COLO829 (cell line): ENCODE measurements around the gene CHI3L2.
"Not testable (repeated sequence)": the region's sequence is repeated elsewhere in the genome, so short reads cannot be mapped to it uniquely, and the experiment has no call there.

Source experiments
- DNase-seq: peaks from one replicate; pipeline ENCODE4 v3.0.0; 2012; ENCODE audit warnings: low spot score

CHI3L2 gene

GRCh38 chr1:111202366-111202706 is 25.2 kb upstream of the CHI3L2 start:
- DNase-seq, result no peak

DNA sequence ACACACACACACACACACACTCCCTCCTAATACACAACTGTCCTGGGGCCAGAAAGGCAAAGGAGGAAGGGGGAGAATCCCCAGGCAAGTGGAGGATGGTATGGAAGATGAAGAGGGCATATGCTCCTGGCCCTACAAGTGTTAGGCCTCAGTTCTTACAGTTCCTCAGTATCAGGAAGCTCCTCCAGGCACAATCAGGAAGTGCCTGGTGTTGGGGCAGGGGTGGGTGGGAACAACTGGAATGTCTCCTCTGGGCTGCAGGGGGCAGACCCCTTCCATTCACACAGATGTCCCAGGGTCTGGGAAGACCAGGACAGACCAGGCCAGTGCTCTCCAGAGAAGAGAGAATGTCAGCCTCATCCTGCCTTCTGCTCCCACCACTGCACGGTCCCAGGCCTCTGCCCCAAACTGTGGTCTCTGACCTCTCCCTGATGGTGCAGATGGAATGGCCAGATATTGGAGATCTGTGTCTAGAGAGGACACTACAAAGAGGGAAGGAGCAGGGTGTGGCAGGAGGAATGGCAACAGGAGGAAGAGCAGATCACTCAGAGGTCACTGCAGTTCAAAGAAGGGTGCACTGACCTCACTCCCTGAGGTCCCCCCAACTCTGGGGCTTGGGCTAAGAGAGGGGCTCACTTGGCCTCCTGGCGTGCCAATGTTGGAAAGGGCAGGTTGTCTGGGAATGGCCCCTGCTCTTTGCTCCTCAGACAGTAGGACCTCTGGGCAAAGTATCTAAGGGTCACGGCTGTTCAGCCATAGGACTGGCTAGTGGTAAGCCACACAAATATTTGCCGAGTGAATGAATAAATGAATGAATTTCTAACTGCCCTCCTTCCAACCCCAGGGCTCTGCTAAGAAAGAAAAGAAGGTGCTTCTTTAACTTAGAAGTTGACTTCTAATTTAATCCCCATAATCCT is 24.5 kb upstream of the CHI3L2 start:
- DNase-seq, result no peak

DNA sequence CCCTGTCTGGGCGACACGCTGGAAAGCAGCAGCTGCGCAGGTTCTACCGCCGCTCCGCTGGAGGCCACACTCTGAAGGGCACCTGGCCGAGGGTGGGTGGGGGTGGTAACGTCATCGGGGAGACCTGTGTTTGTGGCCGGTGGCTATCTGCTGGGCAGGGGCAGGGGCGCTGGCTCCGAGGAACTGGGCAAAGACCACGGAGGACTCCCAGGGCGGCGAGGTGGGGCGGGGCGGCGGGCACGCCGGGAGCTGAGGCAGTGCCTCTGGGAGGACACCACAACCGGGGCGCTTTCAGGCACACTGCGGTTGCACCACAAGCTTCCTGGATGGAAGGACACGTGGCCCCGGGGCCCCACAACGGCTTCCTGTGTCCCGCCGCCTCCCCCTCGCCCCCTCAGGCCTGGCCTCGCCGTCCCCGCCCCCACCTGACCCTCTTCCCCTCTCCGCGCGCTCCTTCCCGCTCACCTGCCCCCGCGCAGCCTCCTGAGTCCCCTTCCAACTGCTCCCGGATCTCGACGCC is 23.8 kb upstream of the CHI3L2 start:
- no peak for DNase-seq

DNA sequence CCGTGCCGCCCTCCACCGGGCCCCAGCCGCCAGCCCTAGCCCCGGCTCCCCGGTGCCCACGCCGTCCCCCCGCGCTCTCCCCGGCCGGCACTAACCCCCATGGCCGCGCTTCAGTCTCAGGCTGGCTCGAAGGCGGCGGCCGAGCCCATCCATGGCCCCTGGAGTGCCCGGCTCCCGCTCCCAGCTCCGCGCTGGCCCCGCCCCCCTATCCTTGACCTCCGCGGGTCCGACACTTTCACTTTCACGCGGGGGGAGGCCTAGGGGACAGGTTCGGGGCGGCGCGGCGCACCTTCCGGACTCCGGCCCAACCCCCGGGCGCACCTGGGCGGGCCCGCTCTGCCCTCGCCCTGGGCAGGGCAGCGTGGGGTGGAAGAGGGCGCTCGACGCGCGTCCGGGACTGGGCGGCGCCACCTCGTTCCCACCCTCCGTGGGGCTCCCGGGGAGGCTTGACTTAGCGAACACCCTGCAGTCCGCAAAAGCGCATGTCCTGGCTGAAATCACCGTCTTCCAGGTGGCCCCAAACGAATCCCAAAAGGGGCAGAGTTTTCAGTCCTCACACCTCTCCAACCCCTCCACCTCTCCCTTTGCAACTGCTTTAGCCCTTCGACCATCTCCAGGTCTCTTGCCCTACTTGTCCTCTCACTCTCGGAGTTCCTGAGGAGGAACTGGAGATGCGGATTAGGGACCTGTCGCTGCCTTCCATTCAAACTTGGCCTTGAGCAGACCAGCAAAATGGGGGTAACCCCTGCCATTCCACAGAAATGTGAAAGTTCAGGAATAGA is 23.1 kb upstream of the CHI3L2 start:
- no peak for DNase-seq

DNA sequence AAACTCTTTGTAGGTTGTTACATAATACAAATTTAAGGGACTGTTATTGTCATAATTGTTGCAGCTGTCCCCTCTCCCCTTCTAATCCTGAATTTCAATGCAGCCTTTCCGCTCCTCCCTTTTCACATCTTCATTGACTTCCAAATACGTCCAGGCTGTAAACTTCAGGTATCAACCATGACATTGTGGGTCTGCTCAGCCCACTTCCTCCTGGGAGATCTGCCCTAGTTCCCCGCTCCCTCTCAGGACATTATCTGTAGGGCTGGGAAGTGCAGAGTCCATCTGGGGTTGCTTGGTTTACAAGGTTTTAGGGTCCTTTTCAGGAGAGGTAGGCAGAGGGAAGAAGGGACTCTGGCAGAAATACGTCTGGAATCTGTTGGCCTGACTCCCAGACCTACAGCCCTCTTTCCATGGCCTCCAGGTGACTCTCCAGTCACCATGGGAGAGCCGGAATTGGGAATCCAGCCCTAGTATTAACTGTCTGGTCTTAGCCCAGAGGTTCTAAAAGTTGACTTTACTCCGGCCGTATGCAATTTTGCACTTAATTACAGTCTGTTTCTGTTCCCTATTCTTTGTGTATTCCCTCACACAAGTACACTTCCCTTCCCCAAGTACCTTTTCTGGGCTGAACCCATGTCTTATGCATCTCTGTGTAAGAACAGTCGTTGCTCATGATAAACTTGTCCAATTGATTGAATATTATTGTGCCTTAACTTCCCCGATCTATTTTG is 22.4 kb upstream of the CHI3L2 start:
- DNase-seq, result no peak

- DNase-seq, result no peak
Observed at GRCh38 chr1:111205714-111206050, 21.8 kb upstream of the CHI3L2 start.

DNA sequence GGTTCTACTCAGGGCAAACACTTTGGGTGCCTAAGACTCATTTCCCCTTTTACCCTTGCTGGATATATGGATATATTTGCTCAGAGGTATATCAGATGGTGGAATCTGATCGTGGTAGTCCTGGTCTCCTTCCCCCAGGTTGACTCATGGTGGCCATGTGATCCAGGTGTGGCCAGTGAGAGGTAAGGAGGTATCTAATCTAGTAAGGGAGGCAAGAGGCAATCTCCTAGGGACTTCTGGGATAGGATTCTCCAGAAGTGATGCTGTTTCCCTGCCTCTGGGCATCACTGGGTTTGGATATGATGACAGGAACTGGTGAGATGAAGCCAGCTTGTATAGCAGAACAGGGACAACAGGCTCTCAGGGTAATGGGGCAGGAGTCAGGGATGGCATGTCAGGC is 18.6 kb upstream of the CHI3L2 start:
- no peak for DNase-seq

- DNase-seq, result no peak
Observed at GRCh38 chr1:111209622-111210021, 17.9 kb upstream of the CHI3L2 start.

GRCh38 chr1:111211921-111212320 is 15.6 kb upstream of the CHI3L2 start:
- DNase-seq, result no peak

- no peak for DNase-seq
Observed at GRCh38 chr1:111212634-111213335, 14.7 kb upstream of the CHI3L2 start.

- no peak for DNase-seq
Observed at GRCh38 chr1:111213412-111213811, 14.1 kb upstream of the CHI3L2 start.

- DNase-seq, result no peak
Observed at GRCh38 chr1:111214074-111214801, 13.3 kb upstream of the CHI3L2 start.

- DNase-seq, result no peak
Observed at GRCh38 chr1:111214884-111215283, 12.6 kb upstream of the CHI3L2 start.

- DNase-seq, result not testable (repeated sequence)
Observed at GRCh38 chr1:111215285-111215684, 12.2 kb upstream of the CHI3L2 start.

DNA sequence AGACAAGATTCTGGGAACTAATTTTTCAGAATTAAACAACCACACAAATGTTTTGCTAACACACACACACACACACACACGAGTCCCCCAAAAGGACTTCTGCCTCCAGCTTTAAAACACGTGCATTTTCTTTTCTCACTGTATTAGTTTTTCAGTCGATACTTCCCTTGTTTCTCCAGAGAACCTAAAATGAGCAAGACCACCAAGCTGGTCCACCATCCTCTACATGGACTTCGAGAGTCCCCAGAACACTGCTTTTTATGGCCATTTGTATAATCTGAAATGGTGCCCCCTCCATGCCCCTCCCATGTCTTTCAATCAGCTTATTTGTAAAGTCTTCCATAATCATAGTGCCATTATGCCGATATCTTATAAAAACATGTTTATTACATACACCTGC is 10.8 kb upstream of the CHI3L2 start:
- no peak for DNase-seq

DNA sequence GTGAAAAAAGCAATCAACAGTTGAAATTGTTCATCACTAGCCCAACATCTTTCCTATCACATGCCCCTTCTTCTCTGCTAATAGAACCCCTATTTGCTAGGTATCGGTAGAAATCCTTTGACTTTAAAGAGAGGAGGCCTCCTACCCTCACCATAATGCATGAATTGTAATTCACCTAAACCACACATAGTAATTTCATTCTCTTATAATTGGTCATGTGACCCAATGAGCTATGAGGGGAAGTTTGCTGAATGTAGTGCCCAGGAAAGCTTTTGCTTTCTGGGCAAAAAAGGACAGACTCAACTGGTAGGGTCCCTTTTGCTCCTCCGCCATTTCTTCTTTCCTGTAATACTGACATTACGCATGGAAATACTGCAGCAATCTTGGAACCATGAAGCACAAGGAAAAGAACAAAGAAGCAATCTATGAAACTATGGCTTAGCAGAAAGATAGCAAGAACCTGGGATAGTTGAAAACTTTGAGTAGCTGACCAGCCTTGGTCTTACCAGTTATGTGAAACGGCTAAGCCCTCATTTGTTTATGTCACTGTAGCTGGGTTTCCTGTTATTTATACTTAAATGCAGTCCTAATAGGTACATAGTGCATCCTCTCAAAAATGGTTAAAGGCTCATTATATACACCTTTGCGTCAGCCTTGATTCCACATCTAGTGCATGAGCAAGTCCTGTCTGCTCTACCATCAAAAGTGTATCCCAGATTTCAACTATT is 10.2 kb upstream of the CHI3L2 start:
- no peak for DNase-seq

- DNase-seq, result no peak
Observed at GRCh38 chr1:111218701-111219556, 8.6 kb upstream of the CHI3L2 start.

DNA sequence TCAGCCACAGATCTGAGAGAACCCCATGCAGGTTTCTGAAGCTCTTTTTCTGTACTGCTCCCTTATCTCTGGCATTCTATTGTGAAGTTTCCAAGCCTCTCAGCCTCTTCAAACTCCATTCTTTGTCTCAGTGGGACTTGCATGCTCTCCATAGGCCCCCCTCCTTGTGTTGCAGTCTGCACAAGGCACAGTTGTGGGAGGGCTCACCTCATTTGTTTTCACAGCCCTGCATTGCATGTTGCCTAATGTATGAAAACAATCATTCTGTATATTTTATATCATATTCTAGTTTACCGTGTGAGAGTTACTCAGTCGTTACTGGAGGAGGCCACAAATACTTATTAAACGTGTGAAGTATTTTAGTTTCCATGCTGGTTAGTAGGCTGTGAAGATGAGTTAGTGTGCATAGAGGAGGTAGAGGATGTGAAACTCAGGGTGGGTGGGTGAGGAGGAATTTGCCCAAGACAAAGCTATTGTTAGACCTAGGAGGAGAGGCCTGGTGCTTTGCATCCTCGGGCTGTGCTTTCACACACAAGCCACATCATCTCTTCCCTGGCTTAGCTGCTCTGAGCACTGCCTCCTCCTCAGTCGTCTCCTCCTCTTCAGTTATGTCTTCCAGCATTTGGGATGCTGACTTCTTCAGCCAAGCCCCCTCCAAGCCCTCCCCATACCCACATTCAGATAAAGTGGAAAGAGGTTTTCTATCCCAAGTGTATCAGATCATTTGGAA is 7.8 kb upstream of the CHI3L2 start:
- DNase-seq, result no peak
